GM18861 (cell line): ENCODE data around the gene ACOT11.
"Not testable (repeated sequence)": the region's sequence is repeated elsewhere in the genome, so short reads cannot be mapped to it uniquely, and the experiment has no call there.

Experiments
- ATAC-seq: cut with Tn5 transposase; IDR thresholded peaks from one replicate; pipeline ENCODE4 v1.9.1; 2021; ENCODE audit not compliant: unreplicated experiment

ACOT11 gene

DNA sequence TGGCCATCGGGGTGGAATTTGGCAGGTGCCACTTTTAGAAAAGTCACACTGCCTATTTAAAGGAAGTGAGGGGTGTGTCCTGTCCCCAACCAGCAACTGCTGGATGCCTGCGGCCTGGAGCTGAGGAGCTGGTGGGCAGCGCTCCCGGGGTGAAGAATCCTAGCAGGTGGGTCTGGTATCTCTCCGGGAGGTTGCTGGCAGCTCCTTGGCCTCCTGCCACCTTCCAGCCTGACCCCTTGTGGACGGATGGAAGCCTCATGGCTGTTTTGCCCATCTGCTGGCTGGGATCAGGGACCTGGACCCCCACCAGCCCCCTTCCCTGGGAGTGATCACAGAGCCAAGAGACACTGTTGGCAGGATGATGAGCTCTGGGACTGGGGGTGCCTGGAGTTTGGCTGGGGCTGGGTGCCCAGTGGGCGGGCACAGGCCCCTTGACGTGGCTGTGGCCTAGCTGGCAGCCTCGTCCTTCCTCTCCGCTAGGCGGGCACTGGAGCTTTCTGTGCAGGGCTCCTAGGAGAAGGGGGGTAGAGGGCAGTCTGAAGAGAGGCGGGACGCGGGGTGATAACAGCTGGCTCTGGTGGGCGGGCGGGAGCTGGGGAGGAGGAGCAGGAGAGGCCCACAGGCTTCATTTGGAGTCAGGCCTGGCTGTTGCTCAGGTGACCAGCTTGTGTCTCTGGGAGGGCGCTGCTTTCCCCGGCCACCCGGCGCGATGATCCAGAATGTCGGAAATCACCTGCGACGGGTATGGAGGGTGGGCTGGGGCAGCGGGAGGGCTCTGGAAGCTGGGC lies at the start of gene ACOT11:
Gene ACOT11 (plus strand): TSS at position 628 of the 788 bp plus-strand sequence. CDS start 82 bp downstream, at position 710.
- no peak for ATAC-seq

DNA sequence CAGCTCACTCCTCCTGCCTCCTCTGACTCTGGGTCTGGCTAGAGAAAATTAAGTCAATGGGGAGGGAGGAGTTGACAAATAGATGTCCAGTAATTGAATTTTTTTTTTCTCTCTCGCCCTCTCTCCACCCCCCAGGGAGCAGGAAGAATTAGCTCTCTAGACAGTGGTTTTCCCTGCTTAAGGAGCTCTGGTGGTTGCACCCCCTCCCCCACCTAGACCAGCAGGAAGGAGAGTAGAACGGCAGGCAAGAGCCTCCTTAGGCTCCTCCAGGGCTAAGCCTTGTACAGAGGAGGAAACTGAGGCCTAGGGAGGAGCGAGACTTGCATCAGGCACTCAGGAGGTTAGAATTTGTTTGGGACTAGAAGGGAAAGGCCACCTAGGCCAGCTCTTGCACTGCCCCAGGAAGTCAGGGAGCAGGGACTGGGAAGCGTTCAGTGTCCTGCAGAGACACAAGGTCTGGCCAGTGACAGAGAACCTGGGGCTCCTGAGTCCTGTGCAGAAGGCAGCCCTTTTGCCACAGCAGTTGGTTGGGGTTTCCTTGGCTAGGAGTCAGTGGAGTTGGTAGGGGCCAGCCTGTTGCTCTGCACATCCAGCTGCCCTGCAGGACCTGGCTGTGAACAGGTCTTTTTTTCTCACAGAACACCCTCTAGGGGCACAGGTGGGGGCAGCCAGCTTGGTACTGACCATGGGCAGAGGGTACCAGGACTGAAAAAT lies 49.5 kb upstream of the ACOT11 start:
- no peak for ATAC-seq

DNA sequence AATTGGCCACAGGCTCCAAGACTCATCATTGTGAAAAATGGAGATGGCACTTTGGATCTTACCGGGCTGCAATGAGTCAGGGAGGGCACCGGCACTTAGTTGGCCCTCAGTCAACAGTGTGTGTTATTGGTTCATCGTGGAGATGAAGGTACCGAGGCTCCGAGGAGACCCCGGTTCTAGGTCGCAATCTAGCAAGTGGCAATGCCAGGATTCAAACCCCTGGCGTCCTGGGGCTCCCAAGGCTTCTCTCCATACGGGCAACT lies 49.0 kb upstream of the ACOT11 start:
- ATAC-seq: no peak

DNA sequence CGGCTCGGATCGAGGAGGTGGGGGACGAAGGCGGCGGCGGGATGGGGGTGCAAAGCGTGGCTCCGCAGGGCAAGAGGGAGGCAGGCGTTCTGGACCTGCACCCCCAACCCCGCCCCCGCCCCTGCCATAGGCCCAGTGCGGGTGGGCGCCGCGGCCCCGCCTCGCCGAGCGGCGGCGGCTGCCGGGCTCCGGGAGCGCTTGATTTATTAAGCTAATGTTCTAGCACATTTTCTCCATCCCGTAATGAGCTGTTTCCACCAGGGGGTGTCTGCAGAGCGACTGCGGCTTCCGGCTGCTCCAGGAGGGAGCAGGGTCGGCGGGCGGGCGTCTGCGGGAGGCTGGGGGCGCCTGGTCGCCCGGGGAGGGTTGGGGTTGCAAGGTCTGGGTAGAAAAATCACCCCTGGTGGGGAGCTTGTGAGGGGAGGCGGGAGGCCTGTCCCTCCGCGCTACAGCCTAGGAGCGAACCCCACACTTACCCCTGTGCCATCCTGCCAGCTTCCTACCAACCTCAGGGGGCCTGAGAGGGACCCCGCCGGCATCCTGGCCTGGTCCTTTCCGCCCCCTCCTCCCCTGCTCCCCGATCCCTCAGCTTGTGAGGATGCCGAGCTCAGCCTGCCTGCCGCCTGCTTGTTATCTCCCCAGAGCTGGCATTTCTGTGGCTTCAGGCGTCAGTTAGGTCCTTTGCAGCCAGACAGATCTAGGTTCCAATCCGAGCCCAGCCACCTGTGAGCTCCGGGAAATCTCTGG lies 48.5 kb upstream of the ACOT11 start:
- ATAC-seq: no peak

DNA sequence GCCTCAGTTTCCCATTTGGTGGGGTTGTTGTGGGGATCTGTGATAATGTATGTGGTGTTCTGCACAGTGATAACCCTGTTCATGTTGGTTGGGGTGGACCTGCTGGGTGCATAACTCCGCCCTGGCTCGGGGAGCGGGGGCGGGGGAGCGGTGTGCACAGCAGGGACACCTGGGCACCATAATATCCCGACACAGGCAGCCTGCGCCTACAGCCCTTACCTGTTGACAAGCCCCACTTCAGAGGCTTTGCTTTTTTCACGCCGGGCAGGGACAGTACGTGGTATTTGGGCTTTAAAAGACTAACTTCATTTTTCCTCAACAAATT lies 48.0 kb upstream of the ACOT11 start:
- no peak for ATAC-seq

DNA sequence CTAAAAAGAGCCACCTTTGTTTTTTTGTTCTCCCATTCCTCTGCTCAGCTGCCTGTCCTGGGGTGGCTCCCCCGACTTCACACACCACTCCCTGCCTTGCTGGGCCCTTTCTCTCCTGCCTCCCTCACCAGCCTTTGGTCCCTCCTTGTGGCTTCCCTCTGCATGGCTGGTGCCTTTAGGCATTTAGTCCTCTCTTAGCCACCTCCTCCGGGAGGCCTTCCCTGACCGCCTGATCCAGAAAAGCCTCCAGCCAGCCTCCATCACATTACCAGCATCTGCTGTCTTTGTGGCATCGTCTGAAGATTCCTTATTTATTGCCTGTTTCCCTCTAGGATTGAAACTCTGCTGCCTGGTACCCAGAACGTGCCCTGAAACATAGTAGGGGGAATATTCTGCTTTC lies 46.2 kb upstream of the ACOT11 start:
- no peak for ATAC-seq

DNA sequence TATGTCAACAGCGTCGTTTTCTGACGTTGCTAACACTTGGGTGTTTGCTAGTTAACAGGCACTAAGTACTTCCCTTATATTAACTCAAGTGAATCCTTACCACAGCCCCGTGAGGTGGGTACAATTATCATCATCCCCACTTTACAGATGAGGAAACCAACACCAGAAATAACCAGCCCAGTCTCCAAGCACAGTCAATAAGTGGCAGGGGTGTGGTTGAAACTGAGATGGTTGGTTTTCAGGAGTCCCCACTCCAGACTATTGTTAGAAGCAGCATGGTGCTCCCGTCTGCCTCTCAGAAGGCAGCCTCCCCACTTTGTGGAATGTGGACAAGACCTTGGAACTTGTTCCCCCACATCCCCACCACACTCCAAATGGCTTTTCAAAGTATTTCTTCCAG lies 45.7 kb upstream of the ACOT11 start:
- no peak for ATAC-seq

DNA sequence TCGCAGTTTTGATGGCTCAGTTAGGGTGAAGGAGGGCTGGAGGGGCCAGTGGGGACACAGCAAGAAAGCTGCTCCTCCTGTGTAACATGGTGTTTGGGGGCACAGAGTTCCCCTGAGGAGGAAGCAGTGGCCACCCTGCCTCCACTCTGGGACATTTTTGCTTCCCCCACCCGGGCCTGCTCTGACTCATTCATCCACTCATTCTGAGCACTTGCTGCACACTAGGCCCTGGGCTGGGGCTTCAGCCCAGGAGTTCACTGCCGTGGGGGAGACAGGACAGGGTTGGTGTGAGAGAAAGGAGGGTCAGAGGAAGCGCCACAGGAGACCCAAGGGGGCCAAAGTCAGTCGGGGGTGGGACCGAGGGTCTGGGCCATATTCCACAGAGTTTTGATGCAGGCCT lies 41.4 kb upstream of the ACOT11 start:
- ATAC-seq: no peak

DNA sequence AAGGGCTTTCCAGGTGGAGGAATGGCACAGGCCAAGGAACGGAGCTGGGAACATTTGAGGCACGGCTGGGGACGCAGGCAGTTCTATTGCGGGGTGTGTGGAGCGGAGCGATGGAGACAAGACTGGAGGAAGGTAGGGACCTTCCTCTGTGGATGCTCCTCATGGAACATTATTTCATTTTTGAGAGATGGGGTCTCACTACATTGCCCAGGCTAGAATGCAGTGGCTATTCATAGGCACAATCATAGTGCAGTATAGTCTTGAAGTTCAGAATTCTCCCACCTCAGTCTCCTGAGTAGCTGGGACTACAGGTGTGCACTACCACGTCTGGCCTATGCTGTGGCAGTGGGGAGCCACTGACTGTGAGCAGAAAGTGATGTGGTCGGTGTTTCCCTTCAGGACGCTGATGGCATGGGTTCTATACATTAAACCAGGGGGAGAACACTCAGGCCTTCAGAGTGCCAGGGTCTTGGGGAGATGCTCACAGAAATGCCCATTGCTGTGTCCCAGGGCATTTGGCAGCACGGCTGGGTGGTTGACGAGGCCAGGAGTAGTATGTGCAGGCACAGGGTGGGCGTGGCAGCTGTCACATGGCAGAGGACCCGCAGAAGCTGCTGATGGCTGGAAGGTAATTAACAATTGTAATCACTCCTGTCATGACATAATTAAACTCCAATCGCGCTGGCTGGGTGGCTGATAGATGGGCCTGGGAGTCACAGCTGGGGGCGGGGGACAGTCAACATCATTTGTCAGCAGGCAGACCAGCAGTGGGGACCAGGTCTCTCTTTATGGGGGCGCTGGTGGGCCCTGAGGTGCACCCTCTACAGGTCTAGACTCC lies 40.8 kb upstream of the ACOT11 start:
- no peak for ATAC-seq

DNA sequence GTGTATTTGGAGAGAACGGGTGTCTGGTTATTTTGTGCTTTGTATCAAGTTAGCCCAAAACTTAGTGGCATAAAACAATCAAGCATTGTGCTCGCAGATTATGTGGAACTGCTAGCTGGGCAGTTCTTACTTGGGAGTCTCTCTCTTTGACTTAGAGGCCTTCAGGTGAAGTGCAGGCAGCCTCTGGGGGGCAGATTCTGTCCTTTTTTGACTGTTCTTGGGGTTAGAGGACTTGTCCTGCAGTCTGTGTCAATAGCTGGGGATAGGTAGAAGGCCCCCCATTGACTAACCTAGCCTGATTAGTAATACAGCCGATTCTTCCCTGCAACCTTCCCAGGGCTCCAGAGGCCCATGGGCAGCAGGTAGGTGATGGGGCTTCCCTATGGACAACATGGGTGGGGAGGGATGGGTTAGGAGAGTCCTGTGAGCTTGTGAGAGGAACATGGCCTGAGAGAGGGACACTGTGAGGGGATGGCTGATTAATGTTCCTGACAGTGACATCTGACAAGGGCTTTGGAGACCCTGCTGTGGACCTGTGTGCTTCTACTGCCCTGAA lies 37.2 kb upstream of the ACOT11 start:
- ATAC-seq: no peak

DNA sequence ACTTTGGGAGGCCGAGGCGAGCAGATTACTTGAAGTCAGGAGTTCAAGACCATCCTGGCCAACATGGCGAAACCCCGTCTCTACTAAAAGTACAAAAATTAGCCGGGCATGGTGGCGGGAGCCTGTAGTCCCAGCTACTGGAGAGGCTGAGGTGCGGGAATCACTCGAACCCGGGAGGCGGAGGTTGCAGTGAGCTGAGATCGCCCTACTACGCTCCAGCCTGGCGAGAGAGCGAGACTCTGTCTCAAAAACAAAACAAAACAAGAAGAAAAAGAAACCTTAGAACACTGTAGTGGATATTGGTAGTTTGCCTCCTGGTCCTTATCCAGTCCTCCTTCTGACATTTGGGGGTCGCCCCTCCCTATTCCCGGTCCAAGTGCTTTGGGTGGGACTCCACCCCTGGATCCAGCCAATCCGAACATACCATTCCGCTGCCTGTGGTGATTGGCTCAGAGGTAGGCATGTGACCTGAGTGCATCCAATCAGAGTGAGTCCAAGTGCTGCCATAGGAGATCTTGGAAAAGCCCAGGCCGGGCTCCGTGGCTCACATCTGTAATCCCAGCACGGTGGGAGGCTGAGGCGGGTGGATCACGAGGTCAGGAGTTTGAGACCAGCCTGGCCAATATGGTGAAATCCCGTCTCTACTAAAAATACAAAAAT lies 34.0 kb upstream of the ACOT11 start:
- not testable (repeated sequence) for ATAC-seq

DNA sequence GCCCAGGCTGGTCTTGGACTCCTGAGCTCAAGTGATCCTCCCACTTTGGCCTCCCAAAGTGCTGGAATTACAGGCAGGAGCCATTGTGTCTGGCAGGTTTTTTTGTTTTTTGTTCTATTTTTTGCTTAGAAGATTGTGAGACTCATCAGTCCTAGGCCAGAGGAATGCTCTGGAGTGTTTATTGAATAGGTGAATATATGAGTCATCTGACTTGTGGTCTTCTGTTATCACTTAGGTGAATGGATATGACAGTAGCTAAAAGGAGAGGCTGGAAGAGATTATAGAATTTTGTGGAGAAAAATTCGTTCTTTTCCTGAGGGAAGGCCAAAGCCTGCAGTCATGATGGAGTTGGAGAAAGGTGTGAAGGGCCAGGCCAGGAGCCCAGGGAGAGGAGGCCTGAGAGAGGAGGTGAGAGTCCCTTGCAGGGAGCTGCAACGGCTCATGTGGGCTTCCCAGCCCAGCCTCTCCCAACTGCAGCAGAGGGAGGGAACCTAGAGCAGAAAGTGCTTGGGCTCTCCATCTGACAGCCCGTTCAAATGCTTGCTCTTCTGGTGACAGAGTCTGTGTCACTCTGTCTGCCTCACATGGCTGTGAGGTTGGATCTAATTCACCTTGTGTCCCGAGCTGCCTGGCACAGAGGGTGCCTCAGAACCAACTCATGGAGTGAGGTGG lies 31.6 kb upstream of the ACOT11 start:
- no peak for ATAC-seq

DNA sequence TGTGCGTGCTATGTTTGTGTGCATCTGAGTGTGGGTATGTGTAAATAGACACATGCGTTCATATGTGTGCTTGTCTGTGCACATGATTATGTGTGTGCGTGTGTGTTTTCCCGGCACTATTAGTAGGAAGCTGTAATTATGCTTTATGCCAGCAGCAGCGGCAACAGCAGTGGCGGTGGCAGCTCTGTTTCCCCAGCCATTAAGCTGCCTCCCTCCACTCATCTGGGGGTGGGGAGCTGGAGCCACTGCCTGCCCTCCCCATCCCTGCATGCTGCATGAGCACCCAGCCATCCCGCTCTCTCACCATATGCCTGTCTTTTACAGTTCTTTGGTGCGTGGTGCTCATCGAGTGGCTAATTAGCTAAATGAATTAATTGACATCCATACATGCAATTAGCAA lies 30.5 kb upstream of the ACOT11 start:
- no peak for ATAC-seq

DNA sequence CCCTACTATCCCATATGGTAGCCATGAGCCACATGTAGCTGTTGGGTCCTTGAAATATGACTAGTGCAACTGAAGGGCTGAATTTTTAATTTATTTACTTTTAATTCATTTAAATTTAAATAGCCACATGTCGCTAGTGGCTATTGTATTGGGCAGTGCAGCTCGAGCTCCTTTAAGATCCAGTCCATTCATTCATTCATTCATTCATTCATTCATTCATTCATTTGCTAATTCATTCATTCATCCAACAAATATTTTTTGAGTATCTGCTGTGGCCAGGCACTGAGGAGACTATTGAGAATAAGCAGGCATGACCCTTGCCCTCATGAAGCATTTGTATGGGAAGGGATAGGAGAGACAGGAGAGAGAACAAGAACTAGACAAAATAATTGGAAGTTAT lies 29.5 kb upstream of the ACOT11 start:
- ATAC-seq: no peak

DNA sequence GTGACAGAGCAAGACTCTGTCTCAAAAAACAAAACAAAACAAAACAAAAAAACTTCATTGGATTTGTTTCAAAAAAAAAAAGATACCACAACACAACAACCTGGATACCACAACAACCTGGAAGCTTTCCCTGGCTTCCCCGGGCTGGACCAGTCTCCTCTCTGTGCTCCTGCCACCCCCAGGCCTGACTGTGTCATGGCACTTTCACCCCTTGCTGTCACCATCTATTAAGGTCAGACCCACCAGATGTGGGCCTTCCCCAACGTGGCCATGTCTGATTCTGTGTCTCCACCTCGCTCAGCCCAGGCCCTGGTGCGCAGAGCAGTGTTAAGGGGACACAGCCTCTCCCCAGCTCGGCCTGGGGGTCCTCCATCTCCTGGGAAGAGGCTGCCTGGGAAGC lies 28.3 kb upstream of the ACOT11 start:
- no peak for ATAC-seq

DNA sequence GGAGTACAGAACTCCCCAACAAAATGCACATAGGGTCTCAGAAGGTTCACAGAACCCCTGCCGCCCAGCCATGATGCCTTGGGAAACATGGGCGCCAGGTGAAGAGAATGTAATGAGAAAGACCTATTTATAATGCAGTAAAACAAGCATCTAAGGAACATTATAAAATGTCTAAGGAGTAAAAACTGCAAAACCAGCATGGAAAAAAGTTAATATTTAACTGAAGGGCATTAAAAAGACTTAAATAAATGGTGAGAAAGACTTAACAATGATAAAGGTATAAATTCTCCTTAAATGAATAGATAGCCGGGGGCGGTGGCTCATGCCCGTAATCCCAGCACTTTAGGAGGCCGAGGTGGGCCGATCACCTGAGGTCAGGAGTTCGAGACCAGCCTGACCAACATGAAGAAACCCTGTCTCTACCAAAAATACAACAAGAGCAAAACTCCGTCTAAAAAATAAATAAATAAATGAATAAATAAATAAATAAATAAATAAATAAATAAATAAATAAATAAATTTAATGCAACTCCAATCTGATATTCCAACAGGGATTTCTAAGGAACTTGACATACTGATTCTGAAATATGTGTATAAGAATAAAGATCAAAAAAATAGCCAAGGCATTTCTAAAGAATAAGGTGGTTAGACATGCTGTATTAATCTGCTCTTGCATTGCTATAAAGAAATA lies 27.3 kb upstream of the ACOT11 start:
- ATAC-seq: no peak

DNA sequence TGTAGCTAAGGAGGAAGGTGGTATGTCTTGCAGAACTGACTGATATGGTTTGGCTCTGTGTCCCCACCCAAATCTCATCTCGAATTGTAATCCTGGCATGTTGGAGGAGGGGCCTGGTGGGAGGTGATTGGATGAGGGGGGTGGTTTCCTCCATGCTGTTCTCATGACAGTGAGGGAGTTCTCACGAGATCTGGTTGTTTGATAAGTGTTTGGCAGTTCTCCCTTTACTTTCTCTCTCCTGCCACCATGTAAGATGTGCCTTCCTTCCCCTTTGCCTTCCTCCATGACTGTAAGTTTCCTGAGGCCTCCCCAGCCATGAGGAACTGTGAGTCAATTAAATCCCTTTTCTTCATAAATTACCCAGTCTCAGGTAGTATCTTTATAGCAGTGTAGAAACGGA lies 21.5 kb upstream of the ACOT11 start:
- not testable (repeated sequence) for ATAC-seq

DNA sequence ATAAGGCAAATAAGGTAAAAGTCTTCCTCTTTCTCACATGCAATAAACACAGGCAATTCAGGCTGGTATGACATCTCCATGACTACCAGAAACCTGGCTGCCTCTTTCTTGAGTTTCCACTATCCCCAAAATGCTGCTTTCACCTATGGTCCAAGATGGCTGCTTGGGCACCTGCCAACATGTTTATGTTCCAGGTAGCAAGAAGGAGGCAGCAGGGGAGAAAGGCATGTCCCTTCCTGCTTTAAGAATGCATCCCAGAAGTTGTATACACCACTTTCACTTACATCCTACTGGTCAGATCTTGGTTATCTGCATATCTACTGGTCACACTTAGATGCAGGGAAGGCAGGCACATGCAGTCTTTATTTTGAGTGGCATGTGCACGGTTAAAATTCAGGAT lies 19.4 kb upstream of the ACOT11 start:
- ATAC-seq: no peak

DNA sequence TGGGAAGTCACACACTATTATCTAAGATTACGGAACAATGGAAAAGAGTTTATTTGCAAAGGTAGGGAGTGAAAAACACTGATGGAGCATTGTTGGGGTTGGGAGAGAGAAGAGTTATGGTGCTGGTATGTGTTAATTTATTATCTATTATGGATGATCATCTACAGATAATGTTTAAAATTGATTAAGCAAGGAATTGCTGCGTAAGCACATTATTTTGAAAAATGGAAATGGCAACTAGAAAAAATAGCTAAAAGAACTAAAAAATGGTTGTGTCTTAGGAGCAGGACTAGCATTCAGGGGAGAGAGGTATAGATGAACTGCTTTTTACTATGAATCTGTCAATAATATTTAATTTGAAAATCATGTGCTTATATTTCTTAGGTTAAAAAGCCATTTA lies 16.0 kb upstream of the ACOT11 start:
- ATAC-seq: no peak
